H9 (cell line): ENCODE data around the gene RBMS3. TPM values are rescaled to one million over a fixed set of nuclear protein-coding genes. Genes with fewer than 3 reads are reported as not detected.

ENCODE experiments used
- DNase-seq: peaks from one replicate; pipeline ENCODE4 v3.0.0-alpha.2; 2017
- H2AFZ ChIP-seq: one replicate; pipeline ENCODE4 v1.6.1; 2013; ENCODE audit warnings: mild to moderate bottlenecking, low read length, control low read depth, moderate library complexity
- H2AK5ac ChIP-seq: 2 replicates; pipeline ENCODE4 v1.6.1; 2013; ENCODE audit warnings: low read length, control low read depth, mixed read lengths; ENCODE audit not compliant: insufficient read length
- H2BK120ac ChIP-seq: one replicate; pipeline ENCODE4 v1.6.1; 2013; ENCODE audit warnings: low read depth, mild to moderate bottlenecking, low read length, control low read depth, inconsistent platforms; ENCODE audit not compliant: poor library complexity, severe bottlenecking
- H2BK12ac ChIP-seq: 2 replicates; pipeline ENCODE4 v1.6.1; 2013; ENCODE audit warnings: low read length, control low read depth, mixed read lengths, low read depth; ENCODE audit not compliant: insufficient read length
- H2BK15ac ChIP-seq: 2 replicates; pipeline ENCODE4 v1.6.1; 2013; ENCODE audit warnings: low read depth, low read length, control low read depth
- H2BK20ac ChIP-seq: one replicate; pipeline ENCODE4 v1.6.1; 2013; ENCODE audit warnings: low read depth, mild to moderate bottlenecking, low read length, control low read depth, inconsistent platforms; ENCODE audit not compliant: poor library complexity, severe bottlenecking
- H2BK5ac ChIP-seq: 2 replicates; pipeline ENCODE4 v1.6.1; 2013; ENCODE audit warnings: low read length, control low read depth, mixed read lengths; ENCODE audit not compliant: insufficient read length
- H3K14ac ChIP-seq: 2 replicates; pipeline ENCODE4 v1.6.1; 2013; ENCODE audit warnings: low read length, control low read depth; ENCODE audit not compliant: insufficient read depth
- H3K18ac ChIP-seq: 2 replicates; pipeline ENCODE4 v1.6.1; 2013; ENCODE audit warnings: low read depth, mild to moderate bottlenecking, mixed read lengths, low read length, control low read depth; ENCODE audit not compliant: insufficient read length
- H3K23ac ChIP-seq: 2 replicates; pipeline ENCODE4 v1.6.1; 2013; ENCODE audit warnings: low read length, control low read depth, mixed read lengths, low read depth; ENCODE audit not compliant: insufficient read length
- H3K23me2 ChIP-seq: 2 replicates; pipeline ENCODE4 v1.6.1; 2013; ENCODE audit warnings: low read depth, mild to moderate bottlenecking, mixed read lengths, low read length, control low read depth; ENCODE audit not compliant: insufficient read length, poor library complexity, severe bottlenecking
- H3K27ac ChIP-seq: 2 replicates; pipeline ENCODE4 v1.5.1; 2013; ENCODE audit warnings: low read length, control low read depth, mixed read lengths, low read depth; ENCODE audit not compliant: insufficient read length
- H3K27me3 ChIP-seq: 2 replicates; pipeline ENCODE4 v1.6.1; 2013; ENCODE audit warnings: low read length, control low read depth, inconsistent platforms; ENCODE audit not compliant: insufficient read depth
- H3K4ac ChIP-seq: 2 replicates; pipeline ENCODE4 v1.6.1; 2013; ENCODE audit warnings: low read depth, mild to moderate bottlenecking, control low read depth, inconsistent platforms, low read length, moderate library complexity
- H3K4me1 ChIP-seq: 2 replicates; pipeline ENCODE4 v1.6.1; 2013; ENCODE audit warnings: low read length, control low read depth, inconsistent platforms; ENCODE audit not compliant: insufficient read depth
- H3K4me2 ChIP-seq: 2 replicates; pipeline ENCODE4 v1.6.1; 2013; ENCODE audit warnings: low read length, control low read depth, mixed read lengths; ENCODE audit not compliant: insufficient read length, insufficient read depth
- H3K56ac ChIP-seq: 2 replicates; pipeline ENCODE4 v1.6.1; 2013; ENCODE audit warnings: low read depth, mild to moderate bottlenecking, mixed read lengths, low read length, control low read depth; ENCODE audit not compliant: insufficient read length
- H3K79me1 ChIP-seq: 2 replicates; pipeline ENCODE4 v1.6.1; 2013; ENCODE audit warnings: low read depth, mild to moderate bottlenecking, moderate library complexity, low read length, control low read depth, inconsistent platforms; ENCODE audit not compliant: insufficient read depth, poor library complexity, severe bottlenecking
- H3K79me2 ChIP-seq: 2 replicates; pipeline ENCODE4 v1.6.1; 2013; ENCODE audit warnings: low read length, control low read depth, inconsistent platforms; ENCODE audit not compliant: insufficient read depth
- H3K9ac ChIP-seq: 2 replicates; pipeline ENCODE4 v1.6.1; 2013; ENCODE audit warnings: low read length, control low read depth, mixed read lengths; ENCODE audit not compliant: insufficient read length; ENCODE audit errors: extremely low read depth
- H3K9me3 ChIP-seq: one replicate; pipeline ENCODE4 v1.6.1; 2013; ENCODE audit warnings: low read depth, low read length, inconsistent platforms; ENCODE audit not compliant: control insufficient read depth
- H3T11ph ChIP-seq: one replicate; pipeline ENCODE4 v1.6.1; 2013; ENCODE audit warnings: mild to moderate bottlenecking, low read length, control low read depth, inconsistent platforms
- H4K20me1 ChIP-seq: one replicate; pipeline ENCODE4 v1.6.1; 2013; ENCODE audit not compliant: control insufficient read depth, insufficient read length, insufficient read depth
- H4K5ac ChIP-seq: 2 replicates; pipeline ENCODE4 v1.6.1; 2013; ENCODE audit warnings: low read depth, mild to moderate bottlenecking, mixed read lengths, low read length, control low read depth; ENCODE audit not compliant: insufficient read length
- H4K8ac ChIP-seq: replicated peaks from 2 replicates; pipeline ENCODE4 v1.6.1; 2013; ENCODE audit warnings: low read length, control low read depth, mixed read lengths, low read depth; ENCODE audit not compliant: insufficient read length
- H4K91ac ChIP-seq: 2 replicates; pipeline ENCODE4 v1.6.1; 2013; ENCODE audit warnings: low read depth, mild to moderate bottlenecking, moderate library complexity, mixed read lengths, low read length, control low read depth; ENCODE audit not compliant: insufficient read length
- H3K27ac Mint-ChIP-seq, 3 experiments: 2 replicates in 2 of 3; 3 replicates in 1 of 3; pipeline ENCODE4 v1.8.0; 2020 to 2021; ENCODE audit warnings: mixed read lengths in 3 of 3, mild to moderate bottlenecking in 1 of 3, moderate library complexity in 1 of 3
- H3K27me3 Mint-ChIP-seq: 2 replicates; pipeline ENCODE4 v1.8.0; 2021; ENCODE audit warnings: low read depth, mild to moderate bottlenecking, moderate library complexity, mixed read lengths
- H3K36me3 Mint-ChIP-seq, 3 experiments: 2 replicates in 2 of 3; 3 replicates in 1 of 3; pipeline ENCODE4 v1.8.0; 2020 to 2021; ENCODE audit warnings: low read depth in 3 of 3, mixed read lengths in 3 of 3; ENCODE audit not compliant: insufficient read depth in 1 of 3
- H3K4me1 Mint-ChIP-seq, 2 experiments: 2 replicates each; pipeline ENCODE4 v1.8.0; 2020; ENCODE audit warnings: mixed read lengths in 2 of 2
- H3K4me3 Mint-ChIP-seq, 2 experiments: 2 replicates in 1 of 2; 3 replicates in 1 of 2; pipeline ENCODE4 v1.8.0; 2020 to 2021; ENCODE audit warnings: mild to moderate bottlenecking in 2 of 2, mixed read lengths in 2 of 2, moderate library complexity in 1 of 2
- H3K9me3 Mint-ChIP-seq, 2 experiments: 2 replicates in 1 of 2; 3 replicates in 1 of 2; pipeline ENCODE4 v1.8.0; 2020; ENCODE audit warnings: mild to moderate bottlenecking in 2 of 2, mixed read lengths in 2 of 2, moderate library complexity in 1 of 2
- WGBS: extraction: QIAGEN DNeasy Blood & Tissue Kit; methylation state at CpG from one replicate; pipeline ENCODE4 v1.1.7; 2013; ENCODE audit warnings: missing lambda C conversion rate, low lambda C conversion rate, mixed read lengths; ENCODE audit not compliant: insufficient read length; ENCODE audit errors: extremely low coverage; 5-methylcytosine and 5-hydroxymethylcytosine counted together
- total RNA-seq: library from RNA; stranded (reverse); gene quantifications from 2 replicates; pipeline ENCODE4 v1.2.1, GENCODE V29; 2021
- TF ChIP-seq, protein P1 (sequence below): fragments of 200-600 bp; sonication (generic); conservative IDR thresholded peaks from 3 replicates; pipeline ENCODE4 v1.8.0; 2021; ENCODE audit warnings: antibody characterized with exemption, mild to moderate bottlenecking

The RBMS3 gene
- total RNA-seq, 1 experiment from 2014 or later: 8.1 TPM

GRCh38 chr3:29335438-29335837 lies 54.6 kb downstream of the RBMS3 start:
- no peak overlapping the region for H2BK20ac ChIP-seq
- H2BK120ac ChIP-seq: no peak overlapping the region
- no peak overlapping the region for H3K56ac ChIP-seq
- peak overlapping the region; percentile 25 for H3K4me2 ChIP-seq
- H4K91ac ChIP-seq: no peak overlapping the region
- Mint-ChIP-seq H3K4me1 (peaks cover 14 to 39% of the 10 kb centered on the region in 2 experiments), H3K9me3 (no peaks in the 10 kb centered on the region), H3K27me3 (no peaks in the 10 kb centered on the region), H3K27ac (peak overlapping the region; percentile 67 to 92 (median 73); a peak in 4 of 7 replicates), H3K4me3 (no peak overlapping the region), H3K36me3 (no peaks in the 10 kb centered on the region)
- H3K9ac ChIP-seq: no peak overlapping the region
- no peak overlapping the region for H4K8ac ChIP-seq
- peak overlapping the region; percentile 68 for H3K27ac ChIP-seq
- H2AK5ac ChIP-seq: no peak overlapping the region
- H4K5ac ChIP-seq: no peak overlapping the region
- no peaks in the 10 kb centered on the region for H3K79me2 ChIP-seq
- DNase-seq: no peak
- H4K20me1 ChIP-seq: no peaks in the 10 kb centered on the region
- WGBS: no CpG with 5 or more reads among the region's 6 CpGs
- no peaks in the 10 kb centered on the region; the same call in 1 of the 2 replicates for H3K4me1 ChIP-seq
- H3K4ac ChIP-seq: no peak overlapping the region
- no peak overlapping the region for H2BK12ac ChIP-seq
- H3K23me2 ChIP-seq: no peaks in the 10 kb centered on the region
- no peaks in the 10 kb centered on the region for H3K9me3 ChIP-seq
- H3K23ac ChIP-seq: no peak overlapping the region
- H3K14ac ChIP-seq: no peak overlapping the region
- no peak overlapping the region for H3T11ph ChIP-seq
- no peaks in the 10 kb centered on the region for H3K27me3 ChIP-seq
- no peak overlapping the region for H2BK5ac ChIP-seq
- H2AFZ ChIP-seq: no peak overlapping the region
- no peak overlapping the region for H2BK15ac ChIP-seq
- H3K79me1 ChIP-seq: no peaks in the 10 kb centered on the region
- TF ChIP-seq, protein P1, sequence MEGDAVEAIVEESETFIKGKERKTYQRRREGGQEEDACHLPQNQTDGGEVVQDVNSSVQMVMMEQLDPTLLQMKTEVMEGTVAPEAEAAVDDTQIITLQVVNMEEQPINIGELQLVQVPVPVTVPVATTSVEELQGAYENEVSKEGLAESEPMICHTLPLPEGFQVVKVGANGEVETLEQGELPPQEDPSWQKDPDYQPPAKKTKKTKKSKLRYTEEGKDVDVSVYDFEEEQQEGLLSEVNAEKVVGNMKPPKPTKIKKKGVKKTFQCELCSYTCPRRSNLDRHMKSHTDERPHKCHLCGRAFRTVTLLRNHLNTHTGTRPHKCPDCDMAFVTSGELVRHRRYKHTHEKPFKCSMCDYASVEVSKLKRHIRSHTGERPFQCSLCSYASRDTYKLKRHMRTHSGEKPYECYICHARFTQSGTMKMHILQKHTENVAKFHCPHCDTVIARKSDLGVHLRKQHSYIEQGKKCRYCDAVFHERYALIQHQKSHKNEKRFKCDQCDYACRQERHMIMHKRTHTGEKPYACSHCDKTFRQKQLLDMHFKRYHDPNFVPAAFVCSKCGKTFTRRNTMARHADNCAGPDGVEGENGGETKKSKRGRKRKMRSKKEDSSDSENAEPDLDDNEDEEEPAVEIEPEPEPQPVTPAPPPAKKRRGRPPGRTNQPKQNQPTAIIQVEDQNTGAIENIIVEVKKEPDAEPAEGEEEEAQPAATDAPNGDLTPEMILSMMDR: no peak
- no peak overlapping the region for H3K18ac ChIP-seq
